HG03108 (cell line): ENCODE results near the gene MPHOSPH10.
"Not testable (repeated sequence)": the region's sequence is repeated elsewhere in the genome, so short reads cannot be mapped to it uniquely, and the experiment has no call there.

Experiments used
- ATAC-seq: cut with Tn5 transposase; IDR thresholded peaks from one replicate; pipeline ENCODE4 v1.9.1; 2021; ENCODE audit warnings: moderate library complexity; ENCODE audit not compliant: unreplicated experiment

Gene MPHOSPH10

DNA sequence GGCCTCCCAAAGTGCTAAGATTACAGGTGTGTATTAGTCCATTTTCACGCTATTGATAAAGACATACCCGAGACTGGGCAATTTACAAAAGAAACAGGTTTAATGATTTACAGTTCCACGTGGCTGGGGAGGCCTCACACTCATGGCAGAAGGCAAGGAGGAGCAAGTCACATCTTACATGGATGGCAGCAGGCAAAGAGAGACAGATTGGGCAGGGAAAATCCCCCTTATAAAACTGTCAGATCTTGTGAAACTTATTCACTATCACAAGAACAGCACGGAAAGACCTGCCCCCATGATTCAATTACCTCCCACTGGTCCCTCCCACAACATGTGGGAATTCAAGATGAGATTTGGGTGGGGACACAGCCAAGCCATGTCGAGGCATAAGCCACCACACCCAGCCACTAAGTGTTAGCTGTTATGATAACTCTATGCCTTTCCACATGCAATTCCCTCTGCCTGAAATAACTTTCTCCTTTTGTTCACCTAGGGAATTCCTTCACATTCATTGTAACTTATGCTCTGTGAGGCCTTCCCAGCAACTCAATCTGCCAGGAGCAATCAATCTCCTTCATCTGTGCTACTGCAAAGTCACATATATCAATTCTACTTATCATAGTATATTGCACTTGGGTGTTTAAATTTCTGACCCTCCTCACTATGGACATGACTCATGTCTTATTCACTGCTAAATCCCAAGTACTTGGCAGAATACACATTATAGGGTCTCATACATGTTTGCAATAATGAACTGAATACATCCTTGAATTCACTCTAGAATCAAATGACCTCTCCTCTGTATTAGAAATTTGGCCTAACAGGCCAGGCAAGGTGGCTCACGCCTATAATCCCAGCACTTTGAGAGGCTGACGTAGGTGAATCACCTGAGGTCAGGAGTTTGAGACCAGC, 7.8 kb upstream of the MPHOSPH10 start:
- ATAC-seq = no peak

DNA sequence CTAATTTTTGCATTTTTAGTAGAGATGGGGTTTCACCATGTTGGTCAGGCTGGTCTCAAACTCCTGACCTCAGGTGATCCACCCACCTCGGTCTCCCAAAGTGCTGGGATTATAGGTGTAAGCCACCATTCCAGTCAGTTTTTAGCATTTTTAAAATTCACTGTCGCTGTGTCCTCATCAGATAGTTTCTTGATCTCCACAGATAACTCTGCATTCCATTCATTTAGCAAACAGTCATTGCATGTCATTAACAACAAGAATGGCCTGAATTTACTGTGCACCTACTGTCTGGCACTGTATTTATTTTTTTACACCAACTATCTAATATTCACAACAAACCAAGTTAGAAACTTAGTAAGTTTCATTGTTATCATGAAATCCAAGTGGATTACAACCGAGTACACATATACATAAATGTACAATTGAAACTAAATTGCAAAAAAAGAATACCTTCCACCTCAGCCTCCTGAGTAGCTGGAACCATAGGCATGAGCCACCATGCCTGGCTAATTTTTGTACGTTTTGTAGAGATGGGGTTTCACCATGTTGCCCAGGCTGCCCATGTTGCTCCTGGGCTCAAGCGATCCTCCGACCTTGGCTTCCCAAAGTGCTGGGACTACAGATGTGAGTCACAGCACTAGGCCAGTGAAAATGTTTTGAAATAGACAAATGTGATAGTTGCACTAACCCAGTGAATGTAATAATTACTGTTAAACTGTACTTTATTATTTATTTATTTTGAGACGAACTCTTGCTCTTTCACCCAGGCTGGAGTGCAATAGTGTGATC, 4.7 kb upstream of the MPHOSPH10 start:
- ATAC-seq = no peak

DNA sequence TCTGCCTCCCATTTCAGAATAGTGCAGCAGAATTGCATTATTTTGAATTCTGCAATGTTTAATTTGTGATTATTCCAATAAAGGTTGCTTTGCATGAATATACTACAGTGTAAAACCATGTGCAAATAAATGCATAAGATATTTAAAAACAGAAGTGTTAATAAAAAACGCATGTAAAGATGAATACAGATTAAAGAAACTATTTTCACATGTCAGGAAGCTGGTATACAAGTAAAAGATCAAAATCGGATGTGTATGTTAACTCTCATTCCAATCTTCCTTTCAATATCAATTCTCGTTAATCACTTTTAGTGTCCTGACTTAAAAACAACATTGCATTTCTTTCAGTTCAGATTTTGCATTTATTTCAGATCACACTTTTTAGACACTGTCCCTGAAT, 3.5 kb upstream of the MPHOSPH10 start:
- no peak for ATAC-seq

DNA sequence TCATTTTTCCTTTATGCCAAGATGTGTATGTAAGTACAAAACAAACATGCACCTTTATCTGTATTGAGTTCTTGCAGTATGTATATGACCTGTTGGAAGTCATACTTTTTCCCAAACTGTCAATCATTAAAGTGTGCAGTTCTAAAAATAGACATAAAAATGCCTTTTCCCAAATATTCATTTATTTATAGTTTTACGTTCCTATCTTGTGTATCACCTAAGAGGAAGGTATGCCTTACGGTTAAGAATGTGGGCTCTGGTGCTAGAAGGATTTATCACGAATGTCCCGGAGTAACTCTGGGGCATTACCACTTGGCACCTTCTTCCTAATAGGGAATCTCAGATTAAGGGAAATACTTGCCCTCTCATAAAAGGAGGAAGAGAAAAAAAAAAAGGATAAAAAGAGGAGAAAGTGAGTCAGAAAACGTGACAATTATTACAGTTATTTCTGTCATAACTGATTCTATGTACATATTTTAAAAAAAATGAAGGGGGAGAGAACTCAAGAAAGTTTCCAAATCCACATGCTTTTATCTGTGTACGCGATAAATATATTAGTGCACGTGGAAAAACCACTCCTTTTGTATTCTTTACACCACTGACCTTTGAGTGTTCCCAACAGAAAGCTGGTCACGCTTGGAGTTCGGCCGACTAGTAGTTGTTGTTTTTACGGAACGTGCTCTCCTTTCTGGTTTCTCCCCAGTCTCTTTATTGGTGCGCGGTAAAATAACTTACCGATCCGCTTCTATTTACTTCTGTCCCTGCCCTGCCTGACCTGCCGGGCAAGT, 1.1 kb upstream of the MPHOSPH10 start:
- no peak for ATAC-seq

DNA sequence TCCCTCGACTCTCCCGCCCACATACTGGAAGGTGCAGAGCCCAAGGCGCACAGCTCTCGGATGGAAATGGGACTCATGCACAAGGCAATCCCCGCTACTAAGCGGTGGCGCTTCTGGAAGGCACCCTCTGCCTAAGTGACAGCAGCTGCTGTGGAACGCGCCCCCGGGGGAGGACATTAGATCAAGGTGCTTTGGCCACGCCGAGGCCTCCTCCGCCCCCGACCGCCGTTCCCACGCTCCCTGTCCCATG, 607 bp upstream of the MPHOSPH10 start:
- peak; percentile 23 for ATAC-seq

DNA sequence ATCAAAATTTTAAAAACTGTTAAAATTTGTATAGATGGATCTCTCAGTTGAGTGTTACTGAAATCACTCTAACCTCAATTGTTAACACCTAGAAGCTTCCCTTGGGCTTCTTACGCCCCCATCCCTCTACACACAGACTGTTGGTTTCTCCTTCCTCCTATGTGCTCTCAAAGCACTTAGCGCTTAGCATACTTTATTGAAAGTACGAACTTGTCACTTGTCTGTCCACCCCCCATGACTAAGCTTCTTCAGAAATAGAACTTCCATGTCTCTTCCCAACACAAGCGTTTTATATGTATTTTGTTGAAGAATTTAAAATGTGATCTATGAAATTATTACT, 441 bp downstream of the MPHOSPH10 start:
- no peak for ATAC-seq

DNA sequence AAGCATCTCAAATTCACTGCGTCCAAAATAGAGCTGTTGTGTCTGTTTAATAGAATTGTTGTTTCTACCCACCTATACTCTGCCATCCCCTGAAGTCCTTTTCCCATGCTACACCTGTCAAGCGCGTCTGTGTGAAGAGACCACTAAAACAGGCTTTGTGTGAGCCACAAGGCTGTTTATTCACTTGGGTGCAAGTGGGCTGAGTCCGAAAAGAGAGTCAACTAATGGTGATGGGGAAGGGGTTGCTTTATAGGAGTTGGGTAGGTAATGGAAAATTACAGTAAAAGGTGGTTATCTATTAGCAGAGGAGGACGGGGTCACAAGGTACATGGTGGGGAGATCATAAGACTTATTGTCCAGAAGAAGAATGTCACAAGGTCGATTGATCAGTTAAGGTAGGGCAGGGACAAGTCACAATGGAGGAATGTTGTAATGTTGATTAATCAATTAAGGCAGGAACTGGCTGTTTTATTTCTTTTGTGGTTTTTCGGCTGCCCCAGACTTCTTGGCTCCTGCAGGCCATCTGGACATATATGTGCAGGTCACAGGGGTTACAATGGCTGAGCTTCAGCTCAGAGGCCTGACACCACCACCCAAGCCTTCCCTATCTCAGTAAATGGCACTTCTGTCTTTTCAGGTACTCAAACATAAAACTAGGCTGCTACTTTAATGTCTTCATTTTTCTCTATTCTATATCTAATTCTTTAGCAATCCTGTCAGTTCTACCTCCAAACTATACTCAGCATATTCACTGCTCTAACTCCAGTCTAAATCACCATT, 1.1 kb downstream of the MPHOSPH10 start:
- ATAC-seq = not testable (repeated sequence)

DNA sequence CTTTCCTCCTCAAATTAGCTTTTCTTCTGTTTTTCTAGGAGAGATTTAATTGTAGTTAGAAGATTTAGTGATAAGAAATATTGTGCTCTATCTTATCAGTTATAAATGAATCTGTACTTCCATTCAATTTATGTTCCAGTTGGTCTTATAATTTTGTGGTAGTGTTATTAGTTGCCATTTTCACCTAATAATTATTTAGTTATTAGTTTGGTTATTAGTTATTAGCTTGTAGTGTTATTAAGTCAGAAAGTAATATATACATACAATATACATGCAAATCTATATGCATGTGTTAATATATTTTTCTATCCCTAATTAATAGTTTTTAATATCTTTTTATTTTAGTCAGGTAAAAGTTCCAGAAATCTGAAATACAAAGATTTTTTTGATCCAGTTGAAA, 3.2 kb downstream of the MPHOSPH10 start:
- ATAC-seq = no peak

DNA sequence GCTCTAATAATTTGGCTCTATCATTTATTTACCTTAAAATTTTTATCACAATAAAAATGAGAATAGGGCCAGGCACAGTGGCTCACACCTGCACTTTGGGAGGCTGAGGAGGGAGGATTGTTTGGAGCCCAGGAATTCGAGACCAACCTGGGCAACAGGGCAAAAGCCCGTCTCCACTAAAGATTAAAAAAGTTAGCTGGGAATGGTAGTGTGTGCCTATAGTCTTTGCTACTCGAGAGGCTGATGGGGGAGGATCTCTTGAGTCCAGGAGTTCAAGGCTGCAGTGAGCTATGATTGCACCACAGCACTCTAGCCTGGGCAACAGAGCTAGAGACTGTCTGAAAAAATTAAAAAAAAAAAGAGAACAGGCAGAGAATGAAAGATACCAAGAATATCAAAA, 5.7 kb downstream of the MPHOSPH10 start:
- no peak for ATAC-seq

DNA sequence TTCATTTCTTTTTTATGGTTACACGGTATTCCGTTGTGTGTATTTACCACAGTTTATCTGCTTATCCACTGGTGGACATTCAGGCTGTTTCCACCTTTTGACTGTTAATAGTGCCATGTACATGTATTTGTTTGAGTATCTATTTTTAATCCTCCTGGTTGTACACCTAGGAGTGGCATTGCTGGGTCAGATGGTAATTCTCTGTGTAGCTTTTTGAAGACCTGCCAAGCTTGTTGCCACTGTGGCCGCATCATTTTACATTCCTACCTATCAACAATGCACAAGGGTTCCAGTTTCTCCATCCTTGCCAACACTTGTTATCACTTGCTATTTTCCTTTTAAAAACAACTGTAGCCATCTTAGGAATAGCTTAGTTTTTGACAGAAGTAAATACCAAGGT, 13.3 kb downstream of the MPHOSPH10 start:
- ATAC-seq = no peak

DNA sequence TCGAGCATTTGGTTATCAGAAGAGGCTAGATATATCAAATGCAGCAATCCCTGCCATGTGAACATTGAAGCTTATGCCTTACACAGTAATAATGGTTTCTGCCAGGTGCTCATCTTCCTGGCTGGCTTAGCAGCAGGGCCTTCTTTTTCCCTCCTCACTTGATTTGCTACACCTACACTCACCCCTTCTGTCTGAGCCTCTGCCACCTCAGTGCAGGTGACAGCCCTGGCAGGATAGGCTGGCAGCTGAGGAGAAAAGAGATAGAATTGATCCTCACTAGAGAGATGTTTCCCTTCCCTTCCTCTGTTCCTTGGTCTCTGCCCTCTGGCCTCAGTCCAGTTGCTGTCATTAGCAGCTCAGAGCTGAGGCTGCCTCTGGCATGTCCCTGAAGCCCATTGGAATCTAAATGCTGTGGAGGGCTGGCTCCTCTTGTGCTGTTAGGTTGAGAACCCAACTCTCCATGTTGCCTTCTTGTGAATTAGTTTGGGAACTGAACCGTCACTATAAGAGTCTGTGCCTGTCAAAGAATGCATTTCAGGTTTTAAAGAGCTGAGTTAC, 18.2 kb downstream of the MPHOSPH10 start:
- ATAC-seq = no peak

DNA sequence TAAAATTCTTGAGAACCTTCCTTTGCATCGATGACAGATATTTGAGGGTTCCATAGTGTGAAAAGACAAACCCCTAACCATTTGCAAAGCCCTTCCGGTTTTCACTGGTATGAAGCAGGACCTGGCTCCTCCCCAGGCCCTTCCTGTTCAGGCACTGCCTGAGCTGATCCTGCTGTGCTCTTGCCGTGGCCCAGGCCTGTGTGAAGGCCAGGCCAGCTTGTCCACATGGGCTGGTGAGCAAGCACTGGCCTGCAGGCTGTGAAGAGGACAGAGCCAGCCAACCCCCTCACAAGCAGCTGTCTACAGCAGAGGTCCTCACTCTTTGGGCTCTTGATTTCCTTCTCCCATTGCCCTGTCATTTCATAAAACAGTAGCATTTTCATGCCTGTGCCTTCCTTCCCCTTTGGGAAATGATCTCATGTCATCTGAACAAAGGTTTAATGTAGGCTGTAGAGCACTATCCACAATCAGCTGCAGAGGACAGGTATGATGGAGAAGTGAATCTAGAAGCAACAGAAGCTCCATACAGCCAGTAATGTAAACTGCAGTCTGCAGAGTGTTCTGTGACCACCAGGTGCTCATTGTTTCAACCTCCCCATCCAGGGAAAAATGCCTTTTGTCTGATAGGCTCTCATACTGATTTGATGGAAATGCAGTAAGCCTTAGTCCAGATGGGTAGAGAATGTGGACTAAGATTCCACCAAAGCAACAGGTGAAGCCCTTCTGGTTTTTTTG, 19.8 kb downstream of the MPHOSPH10 start:
- ATAC-seq = no peak

DNA sequence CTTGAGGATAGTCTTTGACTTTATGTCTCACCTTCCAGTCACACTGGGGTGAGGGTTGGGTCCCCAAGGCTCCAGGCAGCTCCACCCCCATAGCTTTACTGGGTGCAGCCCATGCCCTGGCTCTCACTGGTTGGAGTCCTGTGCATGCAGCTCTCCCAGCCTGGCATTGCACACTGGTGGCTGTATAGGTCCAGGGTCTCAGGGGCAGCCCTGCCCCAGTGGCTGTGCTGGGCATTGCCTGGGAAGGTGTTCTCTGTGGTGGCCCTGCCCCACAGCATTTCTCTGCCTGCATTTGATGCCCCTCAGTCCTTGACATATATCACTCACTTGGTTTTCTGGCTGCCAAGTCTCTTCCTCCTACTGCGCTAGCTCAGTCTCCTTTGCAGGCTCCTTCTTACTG, 21.2 kb downstream of the MPHOSPH10 start:
- no peak for ATAC-seq

DNA sequence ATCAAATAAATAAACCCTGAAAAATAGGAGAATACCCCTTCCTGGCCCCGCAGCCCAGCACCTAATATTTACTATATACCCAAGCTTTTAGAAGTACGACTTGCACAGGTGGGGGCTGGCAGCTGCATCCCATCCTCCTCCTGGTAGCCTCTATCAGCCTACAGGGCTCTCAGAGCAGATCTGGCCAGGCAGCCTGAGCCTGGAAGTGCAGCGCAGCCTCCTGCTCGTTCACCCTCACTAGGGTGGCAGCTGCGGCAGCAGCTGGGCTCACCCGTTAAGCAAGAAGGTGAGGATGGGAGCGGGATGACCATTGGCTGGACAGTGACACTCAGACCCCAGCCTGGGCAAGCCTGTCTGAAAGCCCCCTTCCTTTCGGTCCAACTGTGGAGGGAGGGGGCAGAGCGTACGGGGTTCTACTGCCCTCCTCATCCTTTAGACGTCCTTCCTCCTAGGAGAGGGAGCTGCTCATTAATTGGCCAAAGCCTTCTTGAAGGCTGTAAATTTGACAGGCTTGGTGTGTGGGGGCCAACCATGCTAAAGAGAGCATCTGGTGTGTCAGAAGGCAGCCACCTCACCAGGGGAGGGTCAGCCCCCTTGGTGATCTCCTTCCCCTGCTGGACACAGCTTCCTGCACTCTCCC, 23.3 kb downstream of the MPHOSPH10 start:
- no peak for ATAC-seq

DNA sequence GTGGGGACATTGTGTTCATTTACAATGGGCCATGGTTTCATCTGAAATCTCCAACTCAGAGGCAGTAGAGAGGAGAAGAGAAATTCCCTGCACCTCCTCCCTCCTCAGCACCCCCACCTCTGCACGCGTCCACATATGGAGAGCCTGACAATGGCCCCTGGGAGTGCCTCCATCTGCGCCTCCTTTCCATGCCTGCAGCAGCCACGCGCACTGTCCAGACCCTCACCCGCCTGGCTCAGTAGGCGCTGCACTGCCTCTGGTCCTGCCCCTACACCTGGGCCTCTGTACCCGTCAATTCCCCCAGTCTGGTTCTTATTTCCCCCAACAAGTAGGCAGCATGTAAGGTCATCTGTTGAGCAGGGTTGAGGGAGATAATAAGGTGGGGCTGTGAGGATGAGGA, 23.8 kb downstream of the MPHOSPH10 start:
- ATAC-seq = no peak

DNA sequence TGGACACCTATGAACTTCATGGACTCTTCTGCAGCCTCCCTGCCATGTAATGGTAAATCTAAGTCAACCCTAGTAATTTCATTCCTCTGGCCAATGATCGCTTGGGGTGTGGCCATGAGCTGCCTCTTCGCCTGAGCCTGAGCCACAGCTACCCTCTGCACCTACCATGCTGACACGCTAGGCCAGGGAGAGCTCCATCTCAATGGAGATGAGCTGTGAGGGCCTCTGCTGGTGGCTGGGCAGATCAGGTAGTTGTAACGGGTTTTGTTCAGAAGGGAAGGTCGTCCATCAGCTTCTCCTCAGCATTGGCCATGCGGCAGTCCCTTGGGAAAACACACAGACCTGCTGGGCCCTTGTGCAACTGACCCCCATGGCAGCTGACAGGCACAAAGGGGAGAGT, 24.4 kb downstream of the MPHOSPH10 start:
- peak; percentile 67 for ATAC-seq

DNA sequence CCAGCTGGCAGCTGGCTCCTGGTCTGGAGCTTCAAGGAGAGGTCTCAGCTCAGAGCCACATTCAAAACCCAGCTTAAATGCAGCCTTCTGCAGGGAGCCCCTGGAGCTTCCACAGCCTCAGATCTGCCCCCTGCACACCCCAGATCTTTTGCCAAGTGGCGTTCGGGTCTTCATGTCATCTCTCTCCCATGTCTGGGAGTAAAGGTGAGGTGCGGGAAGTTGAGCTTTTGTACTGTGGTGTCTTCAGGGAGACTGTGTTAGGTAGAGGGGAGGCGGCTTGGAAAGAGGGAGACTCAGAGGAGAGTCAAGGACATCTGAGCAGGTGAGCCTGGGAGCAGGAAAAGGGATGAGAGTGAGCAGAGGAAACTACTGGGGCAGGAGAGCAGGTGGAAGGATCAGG, 25.4 kb downstream of the MPHOSPH10 start:
- no peak for ATAC-seq

DNA sequence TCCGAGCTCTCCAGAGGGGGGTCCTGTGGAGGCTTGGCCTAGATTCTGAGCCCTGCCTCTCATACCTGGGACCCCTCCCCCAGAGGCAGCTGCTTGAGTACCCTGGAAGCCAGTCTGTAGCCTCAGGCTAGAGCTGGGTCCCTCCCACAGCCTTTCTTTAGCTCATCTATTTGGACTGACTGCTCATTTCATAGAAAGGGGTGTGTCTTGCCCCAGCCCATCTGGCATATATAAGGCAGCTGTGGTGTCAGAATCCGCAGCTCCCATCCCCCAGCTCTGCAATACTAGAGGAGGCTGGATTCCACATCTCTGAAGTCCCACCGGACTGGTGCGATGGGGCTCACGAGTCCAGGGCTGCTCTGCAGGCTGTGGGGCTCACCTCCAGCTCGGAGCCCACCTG, 26.1 kb downstream of the MPHOSPH10 start:
- ATAC-seq = no peak

DNA sequence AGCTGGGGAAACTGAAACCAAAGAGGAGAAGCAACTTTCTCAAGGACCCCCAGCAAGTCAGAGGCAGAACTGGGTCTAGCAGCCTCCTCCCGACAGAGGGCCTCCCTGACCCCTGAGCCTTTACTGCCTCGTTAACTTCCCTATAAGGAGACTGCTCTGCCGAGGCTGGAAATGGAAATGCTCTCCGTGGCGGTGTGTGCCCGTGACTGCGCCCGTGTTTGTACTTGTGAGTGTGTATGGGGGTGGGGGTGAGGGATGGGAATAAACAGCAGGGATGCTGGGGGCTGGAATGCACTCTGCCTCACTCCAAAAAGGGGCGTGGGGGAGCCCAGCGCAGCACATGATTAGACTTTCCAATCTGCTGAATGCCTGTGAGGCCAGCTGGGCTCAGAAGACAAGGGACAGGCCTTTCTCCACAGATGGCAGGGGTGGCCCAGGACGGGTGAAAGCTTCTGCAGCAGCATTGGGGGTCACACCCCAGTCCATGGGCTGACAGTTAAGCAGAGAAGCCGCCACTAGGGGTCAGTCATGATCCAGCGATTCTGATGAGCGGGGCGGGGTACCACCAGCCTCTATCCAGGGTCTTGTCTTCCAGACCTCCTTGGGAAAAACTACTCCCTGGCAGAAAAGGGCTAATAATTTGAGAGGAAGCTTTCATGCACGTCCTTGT, 26.8 kb downstream of the MPHOSPH10 start:
- ATAC-seq = no peak
